ENCODE measurements around the gene GRIK4. TPM values are rescaled to one million over a fixed set of nuclear protein-coding genes. Genes with fewer than 3 reads are reported as not detected.

The GRIK4 gene
- total RNA-seq, 1 experiment from 2014 or later, result not detected

DNA sequence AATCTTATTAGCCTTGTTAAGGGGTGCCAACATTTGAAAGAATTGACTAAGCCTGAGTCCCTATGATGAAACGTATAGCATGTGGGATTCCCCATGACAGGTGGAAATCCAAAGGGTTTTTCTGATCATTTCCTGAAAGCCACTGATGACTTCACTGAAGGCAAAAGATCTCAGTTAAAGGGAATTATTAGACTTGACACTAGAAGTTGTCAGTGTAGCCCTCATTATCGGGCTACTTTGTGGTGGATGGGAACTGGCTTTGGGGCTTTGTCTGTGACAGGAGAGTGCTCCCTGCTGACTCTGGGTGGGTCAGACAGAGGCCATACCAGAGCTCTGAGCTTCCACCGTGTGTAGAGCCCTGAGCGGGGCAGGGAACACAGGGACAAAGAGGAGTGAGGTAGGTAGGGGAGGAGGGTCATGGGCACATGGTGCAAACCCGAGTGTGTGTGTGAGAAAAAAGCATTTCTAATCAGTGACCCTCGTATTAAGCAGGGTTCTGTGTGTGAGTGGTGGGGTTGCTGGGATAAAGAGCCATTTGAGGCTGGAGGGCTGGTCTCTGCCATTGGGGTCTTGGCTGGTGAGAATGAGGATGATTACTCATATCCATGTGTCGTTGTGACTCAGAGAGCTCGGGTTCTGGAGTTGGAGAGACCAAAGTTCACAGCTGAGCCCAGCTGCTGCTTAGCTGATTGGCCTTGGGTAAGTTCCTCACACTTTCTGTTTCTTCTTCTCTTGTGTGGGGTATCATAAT is 101.1 kb downstream of the GRIK4 start:
- TF ChIP-seq EZH2phosphoT487 (IDR thresholded peaks at IDR 0.05; ENCODE audit: borderline replicate concordance, low read length) (no peak), CTCF (conservative IDR thresholded peaks at IDR 0.05; ENCODE audit: low read depth, low read length) (no peak), EZH2 (IDR thresholded peaks at IDR 0.05; ENCODE audit: low read length, unreplicated experiment) (no peak)
- Histone ChIP-seq H2AFZ (ENCODE audit: low read length) (no peak overlapping the region), H3F3A (ENCODE audit: low read length, unreplicated experiment) (no peaks in the 10 kb centered on the region), H3K9me3 (ENCODE audit: low read length) (peaks cover 7% of the 10 kb centered on the region; the same call in 1 of the 2 replicates), H3K36me3 (ENCODE audit: low read depth, low read length) (no peaks in the 10 kb centered on the region), H3K4me2 (ENCODE audit: low read length) (no peak overlapping the region), H4K20me1 (ENCODE audit: low read length) (no peaks in the 10 kb centered on the region), H3K79me2 (ENCODE audit: low read length) (no peaks in the 10 kb centered on the region), H3K27me3 (ENCODE audit: low read length) (peaks cover 31% of the 10 kb centered on the region; the same call in 1 of the 2 replicates), H3K9me2 (replicated peaks; ENCODE audit: low read length) (no peaks in the 10 kb centered on the region), H3K27ac (ENCODE audit: low read length) (no peak overlapping the region), H3K9ac (ENCODE audit: low read length) (no peak overlapping the region), H3K4me1 (ENCODE audit: insufficient read depth, low read length) (no peaks in the 10 kb centered on the region), H3K4me3 (ENCODE audit: low read length) (no peak overlapping the region)
- intact Hi-C loops (cut with micrococcal nuclease), result no loop called here
- ATAC-seq (no peak), DNase-seq (no peak)
- ChIA-PET CTCF (no interaction called here), POLR2A (ENCODE audit: unreplicated experiment) (no interaction called here)
- no TSS peak for BruUV-seq (replicated peaks)

GRCh38 chr11:120613264-120614226 is 102.0 kb downstream of the GRIK4 start:
- H2AFZ ChIP-seq (ENCODE audit: low read length), result no peak overlapping the region
- ChIA-PET POLR2A (ENCODE audit: unreplicated experiment) (no interaction called here), CTCF (no interaction called here)
- H3K79me2 ChIP-seq (ENCODE audit: low read length), result no peaks in the 10 kb centered on the region
- H3K9ac ChIP-seq (ENCODE audit: low read length), result no peak overlapping the region
- no peaks in the 10 kb centered on the region for H3F3A ChIP-seq (ENCODE audit: low read length, unreplicated experiment)
- DNase-seq (no peak), ATAC-seq (no peak)
- no TSS peak for BruUV-seq (replicated peaks)
- no peaks in the 10 kb centered on the region for H3K9me2 ChIP-seq (replicated peaks; ENCODE audit: low read length)
- no peak for TF ChIP-seq EZH2 (IDR thresholded peaks at IDR 0.05; ENCODE audit: low read length, unreplicated experiment)
- TF ChIP-seq EZH2phosphoT487 (IDR thresholded peaks at IDR 0.05; ENCODE audit: borderline replicate concordance, low read length), result no peak
- TF ChIP-seq CTCF (conservative IDR thresholded peaks at IDR 0.05; ENCODE audit: low read depth, low read length), result no peak
- H3K27ac ChIP-seq (ENCODE audit: low read length), result no peak overlapping the region
- no peaks in the 10 kb centered on the region for H4K20me1 ChIP-seq (ENCODE audit: low read length)
- no peaks in the 10 kb centered on the region for H3K36me3 ChIP-seq (ENCODE audit: low read depth, low read length)
- intact Hi-C loops (cut with micrococcal nuclease), result no loop called here
- peaks cover 31% of the 10 kb centered on the region; the same call in 1 of the 2 replicates for H3K27me3 ChIP-seq (ENCODE audit: low read length)
- H3K4me2 ChIP-seq (ENCODE audit: low read length), result no peak overlapping the region
- peaks cover 15% of the 10 kb centered on the region; the same call in 1 of the 2 replicates for H3K9me3 ChIP-seq (ENCODE audit: low read length)
- H3K4me1 ChIP-seq (ENCODE audit: insufficient read depth, low read length), result no peaks in the 10 kb centered on the region
- H3K4me3 ChIP-seq (ENCODE audit: low read length), result no peak overlapping the region

Measured in PC-3 (cell line).